Heart right ventricle (tissue), 16 donors: ENCODE data around the gene PPIL3. TPM values are rescaled to one million over a fixed set of nuclear protein-coding genes. Genes with fewer than 3 reads are reported as not detected.

ENCODE experiments used
- ATAC-seq, 8 donors: fragments of 200-7000 bp; cut with Tn5 transposase; one replicate each; pipeline ENCODE4 v1.9.1; 2020; ENCODE audit warnings: mild to moderate bottlenecking in 8 of 8, moderate library complexity in 8 of 8, moderate number of reproducible peaks in 1 of 8
- DNase-seq, 2 donors: peaks; one replicate each; pipeline ENCODE4 v3.0.0-alpha.2; 2020
- H3K27ac ChIP-seq, 10 donors: fragments of 200-600 bp; sonication (generic) in 2 of 10; one replicate each; pipeline versions ENCODE4 v1.5.0 to v1.8.0; 2020 to 2022; ENCODE audit warnings: mild to moderate bottlenecking in 3 of 10
- H3K27me3 ChIP-seq, 7 donors: fragments of 200-600 bp; one replicate each; pipeline ENCODE4 v1.8.0; 2021 to 2022; ENCODE audit warnings: mild to moderate bottlenecking in 2 of 7
- H3K36me3 ChIP-seq, 9 donors: fragments of 200-600 bp; sonication (generic) in 1 of 9; one replicate each; pipeline versions ENCODE4 v1.5.0 to v1.8.0; 2020 to 2022; ENCODE audit warnings: mild to moderate bottlenecking in 2 of 9
- H3K4me1 ChIP-seq, 9 donors: fragments of 200-600 bp; sonication (generic) in 1 of 9; one replicate each; pipeline versions ENCODE4 v1.5.0 to v1.8.0; 2020 to 2022; ENCODE audit warnings: mild to moderate bottlenecking in 4 of 9
- H3K4me3 ChIP-seq, 10 donors: fragments of 200-600 bp; sonication (generic) in 2 of 10; one replicate each; pipeline versions ENCODE4 v1.5.0 to v1.8.0; 2020 to 2022; ENCODE audit warnings: mild to moderate bottlenecking in 7 of 10, moderate library complexity in 2 of 10
- H3K9me3 ChIP-seq, 11 donors: fragments of 200-600 bp in 10 of 11; sonication (generic) in 2 of 11; one replicate each; pipeline versions ENCODE4 v1.5.0 to v1.8.0; 2013 to 2022; ENCODE audit warnings: mild to moderate bottlenecking in 2 of 11, control low read depth in 1 of 11, moderate library complexity in 1 of 11
- WGBS, 2 donors: extraction: QIAGEN DNeasy Blood & Tissue Kit; methylation state at CpG; one replicate each; pipeline ENCODE4 v1.1.7; 2013; ENCODE audit warnings: inconsistent platforms in 1 of 2; 5-methylcytosine and 5-hydroxymethylcytosine counted together
- intact Hi-C, 10 donors: fragments of 100-400 bp; cut with DNase I; formaldehyde crosslinking; loops; one replicate each; pipeline versions ENCODE4 v1.11.1 to v1.14.2; 2022
- polyA plus RNA-seq, 2 donors: library from polyadenylated mRNA; stranded (reverse); fragments of 200-250 nt; gene quantifications; one replicate each; pipeline ENCODE4 v1.2.3, GENCODE V29; 2013
- total RNA-seq, 10 donors: library from RNA; stranded (reverse); fragmentation: NEBNext Ultra II Directional in 3 of 10; extraction: Animal tissue kit (Norgen Biotek cat#: 25700) in 3 of 10; gene quantifications; one replicate each; pipeline versions ENCODE4 v1.2.1 to v1.2.4, GENCODE V29; 2021 to 2023
- TF ChIP-seq, protein P1 (sequence below), 9 donors: fragments of 200-600 bp; sonication (generic) in 2 of 9; IDR thresholded peaks; one replicate each; pipeline versions ENCODE4 v1.5.0 to v1.8.0; 2021 to 2022; ENCODE audit warnings: antibody characterized with exemption in 9 of 9, mild to moderate bottlenecking in 5 of 9, moderate library complexity in 1 of 9
- donor health status: Arrhythmogenic right ventricular cardiomyopathy.
- donor health status: ischemic (EF 13 %, LVEDD 7.1; RV severe dilation, severe dysfunction).
- donor health status: healthy with polysubstance abuse.
- donor health status: DM: no; HTN: yes; CAD: no.
- donor health status: DM: no; HTN: no; CAD: no.
- donor health status: ischemic (EF 25% LVEDD 6.9; RV normal size, moderate dysfunction).
- donor health status: ischemic (EF 25% LVEDD 5.7; RV mildly dilated, moderate dysfunction).
- donor health status: healthy.
- donor health status: DM: yes; HTN: yes; CAD: no.
- donor health status: Ischemic cardiomyopathy.
- donor health status: ischemic (EF 35%, LVEDD 5.7; RV mildly dilated, moderate dysfunction).
- donor health status: nonischemic (EF 11% LVEDD 7.7; RV severe dilation, severe dysfunction).
- donor health status: DM: yes; HTN: yes; CAD: no.
- donor health status: PGD.
- donor health status: ischemic (EF 29% LVEDD 5.4; RV normal size, mild dysfunction).
- donor health status: nonischemic (EF 23%, LVEDD 6.1; RV moderate dilation, normal function).

The PPIL3 gene
- total and polyA plus RNA-seq, 12 donors: 9.9 to 36.4 (median 24.1) TPM

DNA sequence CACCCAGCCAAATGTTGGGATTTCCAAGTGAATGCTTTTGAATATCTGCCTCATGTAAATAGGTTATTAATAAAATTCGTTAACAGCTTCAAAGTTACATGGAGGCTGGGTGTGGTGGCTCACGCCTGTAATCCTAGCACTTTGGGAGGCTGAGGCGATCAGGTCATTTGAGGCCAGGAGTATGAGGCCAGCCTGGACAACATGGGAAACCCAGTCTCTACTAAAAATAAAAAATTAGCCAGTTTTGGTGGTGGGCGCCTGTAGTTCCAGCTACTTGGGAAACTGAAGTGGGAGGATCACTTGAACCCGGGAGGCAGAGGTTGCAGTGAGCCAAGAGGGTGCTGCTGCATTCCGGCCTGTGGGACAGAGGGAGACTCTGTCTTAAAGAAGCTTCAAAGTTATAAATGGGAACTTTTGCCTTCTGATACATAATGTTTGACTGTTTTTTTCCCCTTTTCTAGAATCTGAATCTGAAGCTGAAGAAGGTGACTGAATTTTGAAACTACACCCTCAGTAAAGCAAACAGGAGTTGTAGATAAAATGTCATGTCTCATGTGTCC lies 67.1 kb downstream of the PPIL3 start:
- 90 to 92% methylated on average over 6 of the region's 6 CpGs for WGBS, 2 donors
- intact Hi-C loops: no loop called here
- TF ChIP-seq, protein P1, sequence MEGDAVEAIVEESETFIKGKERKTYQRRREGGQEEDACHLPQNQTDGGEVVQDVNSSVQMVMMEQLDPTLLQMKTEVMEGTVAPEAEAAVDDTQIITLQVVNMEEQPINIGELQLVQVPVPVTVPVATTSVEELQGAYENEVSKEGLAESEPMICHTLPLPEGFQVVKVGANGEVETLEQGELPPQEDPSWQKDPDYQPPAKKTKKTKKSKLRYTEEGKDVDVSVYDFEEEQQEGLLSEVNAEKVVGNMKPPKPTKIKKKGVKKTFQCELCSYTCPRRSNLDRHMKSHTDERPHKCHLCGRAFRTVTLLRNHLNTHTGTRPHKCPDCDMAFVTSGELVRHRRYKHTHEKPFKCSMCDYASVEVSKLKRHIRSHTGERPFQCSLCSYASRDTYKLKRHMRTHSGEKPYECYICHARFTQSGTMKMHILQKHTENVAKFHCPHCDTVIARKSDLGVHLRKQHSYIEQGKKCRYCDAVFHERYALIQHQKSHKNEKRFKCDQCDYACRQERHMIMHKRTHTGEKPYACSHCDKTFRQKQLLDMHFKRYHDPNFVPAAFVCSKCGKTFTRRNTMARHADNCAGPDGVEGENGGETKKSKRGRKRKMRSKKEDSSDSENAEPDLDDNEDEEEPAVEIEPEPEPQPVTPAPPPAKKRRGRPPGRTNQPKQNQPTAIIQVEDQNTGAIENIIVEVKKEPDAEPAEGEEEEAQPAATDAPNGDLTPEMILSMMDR (IDR thresholded peaks at IDR 0.05): no peak

More for the DNA sequence above, 67.1 kb downstream of the PPIL3 start:
- Histone ChIP-seq H3K27me3 (no peaks in the 10 kb centered on the region), H3K27ac (no peak overlapping the region), H3K4me3 (no peak overlapping the region), H3K4me1 (peaks cover 0 to 10% (median under 1%) of the 10 kb centered on the region in 9 donors), H3K9me3 (no peaks in the 10 kb centered on the region), H3K36me3 (peaks cover 0 to 77% (median 55%) of the 10 kb centered on the region in 9 donors)
- ATAC-seq (no peak), DNase-seq (no peak)

Other genes starting within 250 kb of the PPIL3 start
- gene BZW1, start 77.2 kb downstream of the PPIL3 start, total RNA-seq: 100 to 1,000 TPM in 2 of 10 donors, 10 to 100 TPM in 8; 62.5 to 133 (median 77.2) TPM
- 10 to 100 TPM; 15.4 to 53.2 TPM for gene BZW1, start 77.2 kb downstream of the PPIL3 start, polyA plus RNA-seq
- gene CLK1, start 24.4 kb downstream of the PPIL3 start, total RNA-seq: 10 to 100 TPM; 30.8 to 59.6 (median 45.3) TPM
- 1,000 to 10,000 TPM in 1 of 2 donors, 10 to 100 TPM in 1; 38.4 to 1,166 TPM for gene CLK1, start 24.4 kb downstream of the PPIL3 start, polyA plus RNA-seq
- 10 to 100 TPM; 14.2 to 24.5 (median 20.7) TPM for gene NIF3L1, start 294 bp upstream of the PPIL3 start, total RNA-seq
- 10 to 100 TPM; 10.5 to 31.7 TPM for gene NIF3L1, start 294 bp upstream of the PPIL3 start, polyA plus RNA-seq
- 10 to 100 TPM; 18.6 to 38.8 (median 27.5) TPM for gene ORC2, start 74.6 kb upstream of the PPIL3 start, total RNA-seq
- 10 to 100 TPM in 1 of 2 donors, 1 to 10 TPM in 1; 5.5 to 10.9 TPM for gene ORC2, start 74.6 kb upstream of the PPIL3 start, polyA plus RNA-seq
- gene HYCC2, start 182.6 kb upstream of the PPIL3 start, total RNA-seq: 10 to 100 TPM in 9 of 10 donors, 1 to 10 TPM in 1; 9.4 to 15.3 (median 12.9) TPM
- 1 to 10 TPM; 1.4 to 8.3 TPM for gene HYCC2, start 182.6 kb upstream of the PPIL3 start, polyA plus RNA-seq
- 100 to 1,000 TPM; 313 to 513 (median 457) TPM for gene NDUFB3, start 182.9 kb upstream of the PPIL3 start, total RNA-seq
- gene NDUFB3, start 182.9 kb upstream of the PPIL3 start, polyA plus RNA-seq: 100 to 1,000 TPM; 200 to 216 TPM
- 100 to 1,000 TPM; 171 to 257 (median 212) TPM for gene CFLAR, start 227.1 kb upstream of the PPIL3 start, total RNA-seq
- 100 to 1,000 TPM in 1 of 2 donors, 10 to 100 TPM in 1; 91.5 to 164 TPM for gene CFLAR, start 227.1 kb upstream of the PPIL3 start, polyA plus RNA-seq